Measurements from ENCODE around the gene DHTKD1.

Gene DHTKD1

GRCh38 chr10:12068449-12069269 lies at the start of gene DHTKD1:
Gene DHTKD1 (plus strand): TSS chr10:12068954. CDS start chr10:12069034, 80 bp downstream.
- peak; percentile 99 for DNase-seq

- DNase-seq: no peak
These were observed 49.3 kb upstream of the DHTKD1 start for GRCh38 chr10:12019283-12019971.

GRCh38 chr10:12020574-12020973 lies 48.2 kb upstream of the DHTKD1 start:
- no peak for DNase-seq

- no peak for DNase-seq
These were observed 46.0 kb upstream of the DHTKD1 start for GRCh38 chr10:12022580-12023257.

- DNase-seq: no peak
These were observed 43.2 kb upstream of the DHTKD1 start for GRCh38 chr10:12025591-12025990.

GRCh38 chr10:12027539-12027938 lies 41.2 kb upstream of the DHTKD1 start:
- no peak for DNase-seq

GRCh38 chr10:12031404-12031803 lies 37.4 kb upstream of the DHTKD1 start:
- no peak for DNase-seq

- DNase-seq: peak; percentile 25 to 35
These were observed 32.6 kb upstream of the DHTKD1 start for GRCh38 chr10:12036073-12036655.

GRCh38 chr10:12041766-12042408 lies 26.9 kb upstream of the DHTKD1 start:
- DNase-seq: peak; percentile 25 to 45

- peak in 1 of 2 experiments; percentile 22 for DNase-seq
These were observed 26.4 kb upstream of the DHTKD1 start for GRCh38 chr10:12042409-12042796.

- DNase-seq: peak; percentile 100
These were observed 25.7 kb upstream of the DHTKD1 start, which contains the start of gene UPF2 for GRCh38 chr10:12042797-12043651. Gene UPF2 (minus strand): TSS chr10:12042809. CDS start chr10:12035423, 7,386 bp downstream.

- DNase-seq: no peak
These were observed 23.2 kb upstream of the DHTKD1 start for GRCh38 chr10:12045596-12045995.

GRCh38 chr10:12048547-12048946 lies 20.2 kb upstream of the DHTKD1 start:
- DNase-seq: no peak

- DNase-seq: no peak
These were observed 18.2 kb upstream of the DHTKD1 start for GRCh38 chr10:12050528-12050927.

- DNase-seq: peak; percentile 83 to 87
These were observed 17.5 kb upstream of the DHTKD1 start for GRCh38 chr10:12051241-12051640.

- DNase-seq: no peak
These were observed 13.0 kb upstream of the DHTKD1 start for GRCh38 chr10:12055732-12056131.

- DNase-seq: no peak
These were observed 12.0 kb upstream of the DHTKD1 start for GRCh38 chr10:12056748-12057147.

- no peak for DNase-seq
These were observed 7.6 kb upstream of the DHTKD1 start for GRCh38 chr10:12061124-12061523.

GRCh38 chr10:12062754-12063482 lies 5.8 kb upstream of the DHTKD1 start:
- DNase-seq: no peak

GRCh38 chr10:12063483-12063818 lies 5.3 kb upstream of the DHTKD1 start:
- no peak for DNase-seq

GRCh38 chr10:12067336-12067735 lies 1.4 kb upstream of the DHTKD1 start:
- no peak for DNase-seq
